AG10803 (cell line): ENCODE measurements around the gene KIF2C.

ENCODE experiments used
- DNase-seq: peaks from one replicate; pipeline ENCODE4 v3.0.0; 2010; ENCODE audit warnings: low read depth
- H3K4me3 ChIP-seq: 2 replicates; pipeline ENCODE4 v1.5.1; 2011; ENCODE audit warnings: mild to moderate bottlenecking, low read length, control low read depth
- TF ChIP-seq, protein P1 (sequence below): conservative IDR thresholded peaks from 2 replicates; pipeline ENCODE4 v1.5.1; 2011; ENCODE audit warnings: mild to moderate bottlenecking, low read length, control low read depth, inconsistent platforms

The KIF2C gene

DNA sequence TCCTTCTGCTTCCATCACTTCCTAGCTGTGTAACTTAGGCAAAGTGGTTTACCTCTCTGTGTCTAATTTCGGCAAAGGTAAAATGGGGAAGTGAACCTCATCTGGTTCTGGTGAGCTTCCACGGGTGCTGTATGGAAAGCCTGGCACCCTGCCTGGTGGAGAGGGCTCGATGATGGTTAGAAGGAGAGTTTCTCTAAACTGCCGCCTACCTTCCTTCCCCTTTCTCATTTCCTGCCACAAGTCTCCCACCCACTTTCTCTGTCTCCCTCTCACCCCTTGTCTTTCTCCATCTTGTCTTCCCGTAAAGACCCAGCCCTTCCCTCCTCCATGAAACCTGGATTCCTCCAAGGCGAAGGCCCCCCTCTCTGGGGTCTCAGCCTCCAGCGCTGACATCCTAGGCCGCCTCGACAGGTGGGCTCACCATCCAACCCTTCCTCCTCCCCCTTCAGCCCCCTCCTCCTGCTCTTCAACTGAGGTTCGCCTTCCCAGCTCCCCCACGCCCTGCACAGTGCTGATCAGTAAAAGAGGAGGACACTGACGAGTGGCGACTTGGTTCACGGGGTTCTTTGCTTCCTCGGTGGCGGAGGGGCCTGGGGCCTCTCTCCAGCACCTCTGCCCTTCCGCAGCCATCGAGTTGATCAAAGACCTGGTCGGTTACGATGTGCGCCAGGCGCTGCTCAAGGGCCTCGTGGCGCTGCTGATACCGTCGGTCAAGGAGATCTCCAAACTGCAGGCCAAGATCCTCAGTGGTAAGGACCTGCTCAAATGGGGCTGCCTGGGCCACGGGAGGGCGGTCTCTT lies 15.9 kb upstream of the KIF2C start:
- no peak for DNase-seq
- TF ChIP-seq, protein P1, sequence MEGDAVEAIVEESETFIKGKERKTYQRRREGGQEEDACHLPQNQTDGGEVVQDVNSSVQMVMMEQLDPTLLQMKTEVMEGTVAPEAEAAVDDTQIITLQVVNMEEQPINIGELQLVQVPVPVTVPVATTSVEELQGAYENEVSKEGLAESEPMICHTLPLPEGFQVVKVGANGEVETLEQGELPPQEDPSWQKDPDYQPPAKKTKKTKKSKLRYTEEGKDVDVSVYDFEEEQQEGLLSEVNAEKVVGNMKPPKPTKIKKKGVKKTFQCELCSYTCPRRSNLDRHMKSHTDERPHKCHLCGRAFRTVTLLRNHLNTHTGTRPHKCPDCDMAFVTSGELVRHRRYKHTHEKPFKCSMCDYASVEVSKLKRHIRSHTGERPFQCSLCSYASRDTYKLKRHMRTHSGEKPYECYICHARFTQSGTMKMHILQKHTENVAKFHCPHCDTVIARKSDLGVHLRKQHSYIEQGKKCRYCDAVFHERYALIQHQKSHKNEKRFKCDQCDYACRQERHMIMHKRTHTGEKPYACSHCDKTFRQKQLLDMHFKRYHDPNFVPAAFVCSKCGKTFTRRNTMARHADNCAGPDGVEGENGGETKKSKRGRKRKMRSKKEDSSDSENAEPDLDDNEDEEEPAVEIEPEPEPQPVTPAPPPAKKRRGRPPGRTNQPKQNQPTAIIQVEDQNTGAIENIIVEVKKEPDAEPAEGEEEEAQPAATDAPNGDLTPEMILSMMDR, result no peak
- no peak overlapping the region for H3K4me3 ChIP-seq

DNA sequence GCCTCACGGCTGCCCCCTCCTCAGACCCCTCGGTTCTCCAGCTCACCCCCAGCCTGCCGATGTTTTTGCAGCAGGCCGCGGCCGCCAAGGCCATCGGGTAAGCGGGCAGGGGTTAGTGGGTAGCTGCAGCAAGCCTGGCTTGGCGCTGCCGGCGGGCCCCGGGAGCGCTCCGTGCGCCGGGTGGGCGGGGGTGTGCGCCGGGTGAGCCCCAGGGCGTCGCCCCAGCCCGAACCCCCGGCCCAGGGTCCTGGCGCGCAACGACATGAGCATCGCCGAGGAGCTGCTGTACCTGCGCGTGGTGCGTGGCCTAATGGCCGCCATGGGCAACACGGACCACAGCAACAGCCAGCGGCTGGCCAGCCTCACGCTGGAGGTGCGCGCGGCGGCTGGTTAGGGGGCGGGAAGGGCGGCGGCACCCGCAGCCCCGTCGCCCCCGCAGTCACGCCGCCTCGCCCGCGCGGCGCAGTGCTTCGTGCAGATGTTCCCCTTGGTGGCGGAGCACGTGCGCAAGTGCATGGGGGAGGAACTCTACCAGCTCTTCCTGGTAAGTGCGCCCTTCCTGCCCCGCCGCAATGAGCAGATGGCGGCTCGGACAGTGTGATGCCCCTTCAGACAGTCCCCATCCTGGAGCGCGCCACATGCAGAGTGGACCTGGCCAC lies 15.2 kb upstream of the KIF2C start:
- no peak for DNase-seq
- H3K4me3 ChIP-seq, result no peak overlapping the region
- TF ChIP-seq, protein P1, result no peak

DNA sequence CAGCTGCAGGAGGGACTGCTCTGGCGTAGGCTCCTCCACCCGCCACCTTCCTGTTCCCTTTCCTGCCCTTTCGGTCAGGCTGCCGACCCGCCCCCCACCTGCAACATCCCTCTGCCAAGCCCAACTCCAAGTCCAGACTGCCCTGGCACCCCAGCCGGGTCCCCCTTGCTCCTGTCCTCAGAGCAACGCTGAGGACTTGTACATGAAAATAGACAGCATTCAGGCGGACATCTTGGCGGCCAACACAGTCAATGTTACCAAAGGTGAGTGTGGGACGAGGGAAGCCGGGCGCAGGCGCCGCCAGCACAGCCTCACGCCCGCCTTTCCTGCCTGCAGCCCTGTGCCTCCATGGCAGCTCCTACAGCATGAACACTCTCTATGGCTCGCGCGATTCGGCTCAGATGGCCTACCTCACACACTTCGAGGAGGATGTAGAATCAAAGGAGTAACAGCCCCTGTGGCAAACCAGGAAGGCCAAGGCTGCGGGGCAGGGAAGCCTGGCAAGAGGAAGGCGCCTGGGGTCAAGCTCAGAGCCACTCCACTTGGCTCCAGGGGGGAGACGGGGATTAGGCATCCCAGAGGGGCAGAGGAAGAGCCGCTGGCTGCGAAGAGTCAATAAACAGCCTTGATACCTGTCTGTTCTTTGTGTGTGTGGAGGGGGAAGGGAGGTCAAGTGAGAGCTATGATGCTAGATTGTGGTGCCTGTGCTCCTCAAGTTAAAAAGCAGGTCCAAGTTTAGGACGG lies 14.5 kb upstream of the KIF2C start:
- TF ChIP-seq, protein P1, result no peak
- no peak overlapping the region for H3K4me3 ChIP-seq
- DNase-seq, result no peak

DNA sequence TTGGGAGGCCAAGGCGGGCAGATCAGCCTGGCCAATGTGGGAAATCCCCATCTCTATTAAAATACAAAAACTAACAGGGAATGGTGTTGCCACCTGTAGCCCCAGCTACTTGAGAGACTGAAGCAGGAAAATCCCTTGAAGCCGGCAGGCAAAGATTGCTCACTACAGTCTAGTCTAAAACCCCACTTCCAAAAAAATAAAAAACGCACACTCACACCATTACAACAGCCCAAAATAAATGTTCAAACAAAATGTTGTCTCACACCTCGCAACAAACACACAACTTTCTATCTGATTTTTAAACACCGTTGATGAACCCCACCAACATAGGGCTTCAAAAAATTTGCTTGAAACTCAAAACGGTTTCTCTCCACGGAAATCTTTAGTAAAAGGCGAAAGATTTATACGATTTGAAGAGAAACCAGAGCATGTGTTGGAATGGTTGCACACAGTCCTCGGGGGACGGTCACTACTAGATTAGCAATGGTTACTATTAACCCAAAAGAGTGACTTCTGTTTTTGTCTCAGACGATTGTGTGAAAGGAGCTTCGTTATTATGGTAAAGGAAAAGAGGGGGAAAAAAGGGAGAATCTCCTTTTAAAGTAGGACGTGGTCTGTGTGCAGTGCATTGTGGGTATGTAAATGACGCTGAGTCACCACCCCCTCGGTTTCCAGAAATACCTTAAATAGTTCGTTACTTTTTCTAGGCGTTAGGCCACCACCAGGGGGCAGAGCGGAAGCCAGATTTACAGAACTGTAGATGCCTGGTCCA lies 8.7 kb upstream of the KIF2C start, which contains the start of gene RNU5D-1:
TSS of gene RNU5D-1 (minus strand) at position 430 of the 772 bp plus-strand sequence.
- H3K4me3 ChIP-seq, result peak within 1 kb of the TSS; percentile 35
- DNase-seq, result peak; percentile 95
- TF ChIP-seq, protein P1, result peak; percentile 78

DNA sequence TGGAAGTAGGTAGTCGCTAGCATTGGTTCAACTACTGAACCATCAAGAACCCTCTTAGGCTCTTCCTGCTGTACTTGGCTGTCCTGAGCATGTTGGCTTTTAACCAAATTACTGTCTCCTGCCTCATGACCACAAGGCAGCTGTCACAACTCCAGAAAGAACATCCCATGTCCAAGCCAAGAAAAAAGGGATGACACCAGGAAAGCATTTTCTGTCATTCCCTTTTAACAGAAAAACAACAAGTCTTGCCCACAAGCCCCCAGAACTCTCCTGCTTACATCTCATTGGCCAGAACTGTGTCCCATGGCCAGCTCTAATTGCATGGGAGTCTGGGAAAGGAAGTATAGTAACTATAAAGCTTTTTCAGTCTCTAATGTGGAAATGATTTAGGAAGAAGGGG lies 6.3 kb upstream of the KIF2C start:
- H3K4me3 ChIP-seq, result no peak overlapping the region
- peak; percentile 91 for DNase-seq
- TF ChIP-seq, protein P1, result no peak

DNA sequence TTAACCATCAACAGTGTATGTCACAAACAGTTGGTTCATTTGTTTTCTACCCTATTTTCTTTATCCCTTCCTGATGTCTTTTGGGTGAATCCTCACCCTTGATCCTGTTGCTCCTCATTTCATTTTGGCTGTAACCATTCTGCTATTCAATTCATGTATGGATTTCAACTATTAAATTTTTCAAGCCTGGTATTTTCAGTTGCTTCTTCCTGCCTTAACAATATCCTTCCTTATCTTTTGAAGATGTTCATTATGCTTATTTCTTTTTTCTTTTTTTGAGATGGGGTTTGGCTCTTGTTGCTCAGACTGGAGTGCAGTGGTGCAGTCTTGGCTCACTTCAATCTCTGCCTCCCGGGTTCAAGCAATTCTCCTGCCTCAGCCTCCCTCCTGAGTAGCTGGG lies 5.9 kb upstream of the KIF2C start:
- H3K4me3 ChIP-seq, result no peak overlapping the region
- TF ChIP-seq, protein P1, result no peak
- no peak for DNase-seq
